Omental fat pad (tissue), 4 donors: ENCODE measurements around the gene DLGAP1. TPM values are rescaled to one million over a fixed set of nuclear protein-coding genes. Genes with fewer than 3 reads are reported as not detected.

Experiments
- ATAC-seq: fragments of 150-250 bp; one replicate; pipeline ENCODE4 v1.9.1; 2016; ENCODE audit warnings: mild to moderate bottlenecking, moderate library complexity; ENCODE audit not compliant: low FRiP score
- DNase-seq: peaks from one replicate; pipeline ENCODE4 v3.0.0-alpha.2; 2019; ENCODE audit warnings: low spot score
- CTCF ChIP-seq, 3 donors: fragments of 450-650 bp; IDR thresholded peaks; one replicate each; pipeline ENCODE4 v1.5.1; 2016 to 2017; ENCODE audit warnings: antibody characterized with exemption in 3 of 3, mild to moderate bottlenecking in 3 of 3, moderate library complexity in 2 of 3
- total RNA-seq, 4 donors: library from RNA; depleted of rRNA; stranded (reverse); fragments of >200 nt; gene quantifications; one replicate each; pipeline ENCODE4 v1.1.0, GENCODE V29; 2016

The DLGAP1 gene
- total RNA-seq, 4 donors from 2014 or later, result 1.5 to 8.0 (median 5.4) TPM

GRCh38 chr18:3950668-3951404, 504.3 kb downstream of the DLGAP1 start:
- ATAC-seq, result no peak

GRCh38 chr18:3948958-3949357, 506.1 kb downstream of the DLGAP1 start:
- DNase-seq, result no peak
- no peak for ATAC-seq
- TF ChIP-seq CTCF (IDR thresholded peaks at IDR 0.05), result no peak

More at GRCh38 chr18:3950668-3951404, 504.3 kb downstream of the DLGAP1 start:
- no peak for DNase-seq
- TF ChIP-seq CTCF (IDR thresholded peaks at IDR 0.05), result no peak

- no peak for DNase-seq
- ATAC-seq, result no peak
- no peak for TF ChIP-seq CTCF (IDR thresholded peaks at IDR 0.05)
Measured at GRCh38 chr18:3947383-3947782, 507.7 kb downstream of the DLGAP1 start.

- no peak for TF ChIP-seq CTCF (IDR thresholded peaks at IDR 0.05)
- DNase-seq (no peak), ATAC-seq (no peak)
Measured at GRCh38 chr18:3935305-3935704, 519.8 kb downstream of the DLGAP1 start.

- no peak for TF ChIP-seq CTCF (IDR thresholded peaks at IDR 0.05)
- DNase-seq, result no peak
- peak; percentile 27 for ATAC-seq
Measured at GRCh38 chr18:3932276-3932675, 522.8 kb downstream of the DLGAP1 start.

GRCh38 chr18:3931542-3932112, 523.5 kb downstream of the DLGAP1 start:
- no peak for TF ChIP-seq CTCF (IDR thresholded peaks at IDR 0.05)

GRCh38 chr18:3931013-3931315, 524.1 kb downstream of the DLGAP1 start:
- DNase-seq (no peak), ATAC-seq (no peak)
- no peak for TF ChIP-seq CTCF (IDR thresholded peaks at IDR 0.05)

More at GRCh38 chr18:3931542-3932112, 523.5 kb downstream of the DLGAP1 start:
- ATAC-seq, result peak; percentile 78
- no peak for DNase-seq
